Adrenal gland (tissue), 12 donors: ENCODE data around the gene SPNS3. TPM values are rescaled to one million over a fixed set of nuclear protein-coding genes. Genes with fewer than 3 reads are reported as not detected.

Experiments
- DNase-seq, 7 donors: peaks; one replicate each; pipeline ENCODE4 v3.0.0-alpha.2; 2019 to 2020
- H3K27ac ChIP-seq, 5 donors: fragments of 200-600 bp; sonication (generic) in 4 of 5; 1 replicate in 3 of 5; 2 replicates in 2 of 5; pipeline versions ENCODE4 v1.5.1 to v1.8.0; 2016 to 2020; ENCODE audit warnings: mild to moderate bottlenecking in 1 of 5
- H3K27me3 ChIP-seq: fragments of 200-600 bp; 2 replicates; pipeline ENCODE4 v1.8.0; 2021
- H3K36me3 ChIP-seq, 2 donors: fragments of 200-600 bp; replicated peaks in 1 of 2; 1 replicate in 1 of 2; 2 replicates in 1 of 2; pipeline versions ENCODE4 v1.5.1 to v1.8.0; 2018 to 2022
- H3K4me1 ChIP-seq, 2 donors: fragments of 200-600 bp; replicated peaks in 1 of 2; 1 replicate in 1 of 2; 2 replicates in 1 of 2; pipeline versions ENCODE4 v1.5.1 to v1.8.0; 2018 to 2021
- H3K4me3 ChIP-seq, 4 donors: fragments of 200-600 bp; sonication (generic) in 3 of 4; one replicate each; pipeline ENCODE4 v1.5.1; 2016 to 2018
- H3K9me3 ChIP-seq, 3 donors: fragments of 200-600 bp; sonication (generic) in 1 of 3; replicated peaks in 1 of 3; 1 replicate in 2 of 3; 2 replicates in 1 of 3; pipeline versions ENCODE4 v1.5.1 to v1.8.0; 2016 to 2021
- CTCF ChIP-seq, 6 experiments: fragments of 450-650 bp in 4 of 6; fragments of 200-600 bp in 2 of 6; sonication (generic) in 1 of 6; IDR thresholded peaks; 1 replicate in 5 of 6; 2 replicates in 1 of 6; pipeline versions ENCODE4 v1.5.1 to v1.8.0; 2016 to 2021; ENCODE audit warnings: antibody characterized with exemption in 6 of 6, mild to moderate bottlenecking in 2 of 6, moderate library complexity in 1 of 6
- POLR2A ChIP-seq, 2 donors: fragments of 450-650 bp; IDR thresholded peaks; one replicate each; pipeline ENCODE4 v1.6.1; 2017; ENCODE audit warnings: antibody characterized with exemption in 2 of 2, mild to moderate bottlenecking in 2 of 2, moderate library complexity in 1 of 2
- WGBS, 4 donors: extraction: QIAGEN DNeasy Blood & Tissue Kit in 2 of 4; methylation state at CpG; one replicate each; pipeline versions ENCODE4 v1.1.5 to v1.1.7; 2013 to 2017; 5-methylcytosine and 5-hydroxymethylcytosine counted together
- intact Hi-C, 2 donors: fragments of 100-400 bp; cut with DNase I; formaldehyde crosslinking; loops; one replicate each; pipeline versions ENCODE4 v1.14.1 to v1.15.0; 2022 to 2023
- polyA plus RNA-seq, 3 donors: library from polyadenylated mRNA; stranded (reverse); fragments of 200-250 nt in 2 of 3; fragments of 350-450 nt in 1 of 3; fragmentation: Illumina TruSeq in 1 of 3; extraction: RNeasy Lipid Tissue Mini Kit (QIAGEN cat#74804) in 1 of 3; gene quantifications; one replicate each; pipeline ENCODE4 v1.2.3, GENCODE V29; 2013 to 2014
- total RNA-seq, 9 donors: library from RNA; depleted of rRNA in 4 of 9; stranded (reverse); fragments of >200 nt in 4 of 9; fragments of 120-200 nt in 1 of 9; fragmentation: NEBNext Ultra II Directional in 1 of 9; extraction: Animal tissue kit (Norgen Biotek cat#: 25700) in 1 of 9; gene quantifications; one replicate each; pipeline versions ENCODE4 v1.1.0 to v1.2.4, GENCODE V29; 2013 to 2023
- donor health status: healthy with polysubstance abuse.
- donor health status: Bipolar disorder and iron deficiency.
- donor health status: DM: yes; HTN: yes; CAD: no.
- donor health status: DM: no; HTN: no; CAD: no.
- donor health status: DM: no; HTN: no; CAD: no.
- donor health status: DM: yes; HTN: yes; CAD: no.

Gene SPNS3
- total and polyA plus RNA-seq, 12 donors = 0.33 to 10.5 (median 4.3) TPM

- Histone ChIP-seq H3K27me3 (no peaks in the 10 kb centered on the region), H3K4me1 (no peaks in the 10 kb centered on the region), H3K9me3 (no peaks in the 10 kb centered on the region), H3K36me3 (no peaks in the 10 kb centered on the region), H3K27ac (no peak overlapping the region), H3K4me3 (no peak overlapping the region)
- 84 to 87% (median 85%) methylated on average over 5 to 7 of the region's 7 CpGs for WGBS, 4 donors
- intact Hi-C loops = no loop called here
- no peak for DNase-seq
- TF ChIP-seq POLR2A (IDR thresholded peaks at IDR 0.05) = no peak
- no peak for TF ChIP-seq CTCF (IDR thresholded peaks at IDR 0.05)
Measured at GRCh38 chr17:4490637-4491061, 56.9 kb downstream of the SPNS3 start.

- no peak for TF ChIP-seq POLR2A (IDR thresholded peaks at IDR 0.05)
- TF ChIP-seq CTCF (IDR thresholded peaks at IDR 0.05) = no peak
- no peaks in the 10 kb centered on the region for H3K9me3 ChIP-seq
- no peaks in the 10 kb centered on the region for H3K27me3 ChIP-seq
- no peaks in the 10 kb centered on the region for H3K4me1 ChIP-seq
- peak; percentile 42 to 66 (median 56) for DNase-seq
- H3K36me3 ChIP-seq = no peaks in the 10 kb centered on the region
- no peak overlapping the region for H3K27ac ChIP-seq
- no peak overlapping the region for H3K4me3 ChIP-seq
- WGBS, 4 donors = 54 to 69% (median 61%) methylated on average over 13 to 20 of the region's 20 CpGs
- intact Hi-C loops = no loop called here
Measured at GRCh38 chr17:4492721-4493561, 59.2 kb downstream of the SPNS3 start.

- TF ChIP-seq CTCF (IDR thresholded peaks at IDR 0.05) (no peak), POLR2A (IDR thresholded peaks at IDR 0.05) (no peak)
- H3K36me3 ChIP-seq = no peaks in the 10 kb centered on the region
- H3K27ac ChIP-seq = no peak overlapping the region
- H3K4me1 ChIP-seq = peaks cover 5 to 12% of the 10 kb centered on the region in 2 donors
- no peaks in the 10 kb centered on the region for H3K9me3 ChIP-seq
- DNase-seq = peak in 4 of 7 donors; percentile 37 to 66 (median 48)
- intact Hi-C loops = no loop called here
- H3K4me3 ChIP-seq = no peak overlapping the region
- no peaks in the 10 kb centered on the region for H3K27me3 ChIP-seq
- 48 to 63% (median 54%) methylated on average over 16 to 23 of the region's 23 CpGs for WGBS, 4 donors
Measured at GRCh38 chr17:4497101-4497824, 63.5 kb downstream of the SPNS3 start.
